ENCODE results near the gene SPATA24.

Gene SPATA24

GRCh38 chr5:139377226-139377625 lies 26.7 kb downstream of the SPATA24 start:
- H3K4me2 ChIP-seq (ENCODE audit: insufficient read depth, low read length): no peak overlapping the region
- TF ChIP-seq EZH2 (IDR thresholded peaks at IDR 0.05; ENCODE audit: borderline replicate concordance, low read depth, low read length, severe bottlenecking): no peak
- TF ChIP-seq CTCF (IDR thresholded peaks at IDR 0.05; ENCODE audit: borderline replicate concordance, extremely low read depth, low read length, poor library complexity, severe bottlenecking): no peak
- no peak overlapping the region for H3K4me3 ChIP-seq (ENCODE audit: low read depth in 1 of 2, low read length in 2 of 2)
- no peaks in the 10 kb centered on the region for H3K79me2 ChIP-seq (ENCODE audit: insufficient read depth, low read length)
- H3K27ac ChIP-seq (ENCODE audit: low read length): peak overlapping the region; percentile 33; the same call in 1 of the 2 replicates
- peaks cover 4% of the 10 kb centered on the region; the same call in 1 of the 2 replicates for H4K20me1 ChIP-seq (ENCODE audit: insufficient read depth, low read length)
- no peak overlapping the region for H2AFZ ChIP-seq (ENCODE audit: low read depth, low read length)
- no peak overlapping the region for H3K9ac ChIP-seq (ENCODE audit: low read depth, low read length)
- no peak for DNase-seq
- no peaks in the 10 kb centered on the region for H3K4me1 ChIP-seq (ENCODE audit: insufficient read depth, low read length)
- no peaks in the 10 kb centered on the region for H3K27me3 ChIP-seq (ENCODE audit: insufficient read depth, low read length, poor library complexity)
- no peak for ATAC-seq (ENCODE audit: insufficient read depth, low read depth)
- H3K9me3 ChIP-seq (ENCODE audit: insufficient read depth, low read length, severe bottlenecking): no peaks in the 10 kb centered on the region
- H3K36me3 ChIP-seq (ENCODE audit: insufficient read depth, low read length): peaks cover 41% of the 10 kb centered on the region

- H3K36me3 ChIP-seq (ENCODE audit: insufficient read depth, low read length): peaks cover 50% of the 10 kb centered on the region
- H3K27ac ChIP-seq (ENCODE audit: low read length): no peak overlapping the region
- H3K9ac ChIP-seq (ENCODE audit: low read depth, low read length): no peak overlapping the region
- H2AFZ ChIP-seq (ENCODE audit: low read depth, low read length): no peak overlapping the region
- no peaks in the 10 kb centered on the region for H3K9me3 ChIP-seq (ENCODE audit: insufficient read depth, low read length, severe bottlenecking)
- H3K4me1 ChIP-seq (ENCODE audit: insufficient read depth, low read length): no peaks in the 10 kb centered on the region
- ATAC-seq (ENCODE audit: insufficient read depth, low read depth) (no peak), DNase-seq (no peak)
- H4K20me1 ChIP-seq (ENCODE audit: insufficient read depth, low read length): peaks cover 6% of the 10 kb centered on the region; the same call in 1 of the 2 replicates
- H3K4me2 ChIP-seq (ENCODE audit: insufficient read depth, low read length): no peak overlapping the region
- no peak for TF ChIP-seq CTCF (IDR thresholded peaks at IDR 0.05; ENCODE audit: borderline replicate concordance, extremely low read depth, low read length, poor library complexity, severe bottlenecking)
- TF ChIP-seq EZH2 (IDR thresholded peaks at IDR 0.05; ENCODE audit: borderline replicate concordance, low read depth, low read length, severe bottlenecking): no peak
- H3K4me3 ChIP-seq (ENCODE audit: low read depth in 1 of 2, low read length in 2 of 2): no peak overlapping the region
- no peaks in the 10 kb centered on the region for H3K27me3 ChIP-seq (ENCODE audit: insufficient read depth, low read length, poor library complexity)
- no peaks in the 10 kb centered on the region for H3K79me2 ChIP-seq (ENCODE audit: insufficient read depth, low read length)
Observed at GRCh38 chr5:139376364-139376763, 27.5 kb downstream of the SPATA24 start.

- Histone ChIP-seq H3K27me3 (ENCODE audit: insufficient read depth, low read length, poor library complexity) (no peaks in the 10 kb centered on the region), H3K36me3 (ENCODE audit: insufficient read depth, low read length) (peaks cover 60% of the 10 kb centered on the region), H3K4me2 (ENCODE audit: insufficient read depth, low read length) (no peak overlapping the region), H3K27ac (ENCODE audit: low read length) (no peak overlapping the region), H3K4me3 (ENCODE audit: low read depth in 1 of 2, low read length in 2 of 2) (no peak overlapping the region), H3K9me3 (ENCODE audit: insufficient read depth, low read length, severe bottlenecking) (no peaks in the 10 kb centered on the region), H3K79me2 (ENCODE audit: insufficient read depth, low read length) (no peaks in the 10 kb centered on the region; the same call in 1 of the 2 replicates), H3K9ac (ENCODE audit: low read depth, low read length) (no peak overlapping the region), H2AFZ (ENCODE audit: low read depth, low read length) (no peak overlapping the region), H4K20me1 (ENCODE audit: insufficient read depth, low read length) (peaks cover 9% of the 10 kb centered on the region; the same call in 1 of the 2 replicates), H3K4me1 (ENCODE audit: insufficient read depth, low read length) (no peaks in the 10 kb centered on the region)
- ATAC-seq (ENCODE audit: insufficient read depth, low read depth): 0 out of 3 replicates have a peak, but pooled peaks have one; percentile 6
- DNase-seq: no peak
- peak; percentile 40 for TF ChIP-seq CTCF (IDR thresholded peaks at IDR 0.05; ENCODE audit: borderline replicate concordance, extremely low read depth, low read length, poor library complexity, severe bottlenecking)
- TF ChIP-seq EZH2 (IDR thresholded peaks at IDR 0.05; ENCODE audit: borderline replicate concordance, low read depth, low read length, severe bottlenecking): no peak
Observed at GRCh38 chr5:139374909-139375308, 29.0 kb downstream of the SPATA24 start.
